HepG2 (cell line): Measurements from ENCODE around the gene MCC.

ENCODE experiments used
- JUN ChIP-seq: sonication (generic); formaldehyde crosslinking; IDR thresholded peaks from 2 replicates; pipeline ENCODE4 v1.4.0; 2020; ENCODE audit warnings: mild to moderate bottlenecking, missing genetic modification reagents
- TF ChIP-seq, protein P1 (sequence below): sonication (generic); formaldehyde crosslinking; conservative IDR thresholded peaks from 2 replicates; pipeline ENCODE4 v1.5.0; 2020; ENCODE audit warnings: missing genetic modification reagents

DNA sequence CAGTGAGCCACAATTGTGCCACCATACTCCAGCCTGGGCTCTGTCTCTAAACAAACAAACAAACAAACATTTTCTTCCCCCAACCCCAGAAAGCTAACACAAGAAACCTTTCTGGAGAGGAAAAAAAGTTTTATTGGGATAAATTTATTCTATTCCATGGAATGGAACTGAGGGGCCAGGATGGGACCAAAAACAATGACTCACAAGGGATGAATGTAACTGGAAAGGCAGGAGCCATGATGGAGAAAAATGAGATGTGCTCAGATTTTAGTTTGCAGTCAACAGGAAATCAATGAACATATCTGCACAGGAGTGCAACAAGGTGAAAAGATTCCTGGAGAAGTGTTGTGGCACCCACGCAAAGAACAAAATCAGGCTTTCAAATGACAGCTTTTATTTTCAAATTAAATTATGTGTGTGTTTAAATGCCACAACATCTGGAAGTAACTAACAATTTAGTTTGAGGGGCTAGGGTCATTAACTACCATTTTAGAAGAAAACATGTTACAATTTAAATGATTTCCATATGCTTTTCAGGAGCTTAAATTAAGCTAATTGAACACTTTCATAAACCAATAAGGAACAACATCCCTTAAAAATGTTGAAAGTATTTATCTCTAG lies 262.0 kb downstream of the MCC start:
- TF ChIP-seq JUN: no peak
- TF ChIP-seq, protein P1, sequence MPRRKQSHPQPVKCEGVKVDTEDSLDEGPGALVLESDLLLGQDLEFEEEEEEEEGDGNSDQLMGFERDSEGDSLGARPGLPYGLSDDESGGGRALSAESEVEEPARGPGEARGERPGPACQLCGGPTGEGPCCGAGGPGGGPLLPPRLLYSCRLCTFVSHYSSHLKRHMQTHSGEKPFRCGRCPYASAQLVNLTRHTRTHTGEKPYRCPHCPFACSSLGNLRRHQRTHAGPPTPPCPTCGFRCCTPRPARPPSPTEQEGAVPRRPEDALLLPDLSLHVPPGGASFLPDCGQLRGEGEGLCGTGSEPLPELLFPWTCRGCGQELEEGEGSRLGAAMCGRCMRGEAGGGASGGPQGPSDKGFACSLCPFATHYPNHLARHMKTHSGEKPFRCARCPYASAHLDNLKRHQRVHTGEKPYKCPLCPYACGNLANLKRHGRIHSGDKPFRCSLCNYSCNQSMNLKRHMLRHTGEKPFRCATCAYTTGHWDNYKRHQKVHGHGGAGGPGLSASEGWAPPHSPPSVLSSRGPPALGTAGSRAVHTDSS (CRISPR knock-in tag): no peak
